Thyroid gland (tissue), 4 donors: ENCODE results near the gene LPIN3. TPM values are rescaled to one million over a fixed set of nuclear protein-coding genes. Genes with fewer than 3 reads are reported as not detected.

Source experiments
- DNase-seq, 2 donors: peaks; one replicate each; pipeline ENCODE4 v3.0.0-alpha.2; 2019
- H3K27ac ChIP-seq, 3 donors: fragments of 200-600 bp; sonication (generic); 1 replicate in 2 of 3; 2 replicates in 1 of 3; pipeline ENCODE4 v1.5.1; 2016 to 2019; ENCODE audit warnings: mild to moderate bottlenecking in 1 of 3, moderate library complexity in 1 of 3
- H3K27me3 ChIP-seq: fragments of 200-600 bp; sonication (generic); one replicate; pipeline ENCODE4 v1.5.1; 2019
- H3K36me3 ChIP-seq, 2 donors: fragments of 200-600 bp; sonication (generic); one replicate each; pipeline ENCODE4 v1.5.1; 2016 to 2019
- H3K4me1 ChIP-seq, 2 donors: fragments of 200-600 bp; sonication (generic); one replicate each; pipeline ENCODE4 v1.5.1; 2017 to 2019
- H3K4me3 ChIP-seq, 3 donors: fragments of 200-600 bp; sonication (generic); replicated peaks in 1 of 3; 1 replicate in 2 of 3; 2 replicates in 1 of 3; pipeline ENCODE4 v1.5.1; 2016; ENCODE audit warnings: mild to moderate bottlenecking in 1 of 3
- H3K9me3 ChIP-seq: fragments of 200-600 bp; sonication (generic); one replicate; pipeline ENCODE4 v1.5.1; 2017
- CTCF ChIP-seq, 6 experiments: fragments of 200-600 bp in 3 of 6; fragments of 450-650 bp in 3 of 6; sonication (generic) in 3 of 6; IDR thresholded peaks; one replicate each; pipeline ENCODE4 v1.5.1; 2016 to 2019; ENCODE audit warnings: antibody characterized with exemption in 6 of 6, mild to moderate bottlenecking in 2 of 6, inconsistent platforms in 1 of 6, moderate library complexity in 1 of 6
- POLR2A ChIP-seq, 2 donors: fragments of 450-650 bp; IDR thresholded peaks; one replicate each; pipeline ENCODE4 v1.6.1; 2017; ENCODE audit warnings: antibody characterized with exemption in 2 of 2, mild to moderate bottlenecking in 2 of 2, moderate library complexity in 1 of 2
- WGBS, 2 donors: methylation state at CpG; one replicate each; pipeline ENCODE4 v1.1.5; 2017; 5-methylcytosine and 5-hydroxymethylcytosine counted together
- intact Hi-C: fragments of 100-400 bp; cut with DNase I; formaldehyde crosslinking; loops from one replicate; pipeline ENCODE4 v1.15.1; 2023
- total RNA-seq, 4 donors: library from RNA; depleted of rRNA; stranded (reverse); fragments of >200 nt; gene quantifications; one replicate each; pipeline ENCODE4 v1.2.3, GENCODE V29; 2016

LPIN3 gene
- total RNA-seq, 4 donors from 2014 or later: 33.5 to 53.5 (median 42.1) TPM

DNA sequence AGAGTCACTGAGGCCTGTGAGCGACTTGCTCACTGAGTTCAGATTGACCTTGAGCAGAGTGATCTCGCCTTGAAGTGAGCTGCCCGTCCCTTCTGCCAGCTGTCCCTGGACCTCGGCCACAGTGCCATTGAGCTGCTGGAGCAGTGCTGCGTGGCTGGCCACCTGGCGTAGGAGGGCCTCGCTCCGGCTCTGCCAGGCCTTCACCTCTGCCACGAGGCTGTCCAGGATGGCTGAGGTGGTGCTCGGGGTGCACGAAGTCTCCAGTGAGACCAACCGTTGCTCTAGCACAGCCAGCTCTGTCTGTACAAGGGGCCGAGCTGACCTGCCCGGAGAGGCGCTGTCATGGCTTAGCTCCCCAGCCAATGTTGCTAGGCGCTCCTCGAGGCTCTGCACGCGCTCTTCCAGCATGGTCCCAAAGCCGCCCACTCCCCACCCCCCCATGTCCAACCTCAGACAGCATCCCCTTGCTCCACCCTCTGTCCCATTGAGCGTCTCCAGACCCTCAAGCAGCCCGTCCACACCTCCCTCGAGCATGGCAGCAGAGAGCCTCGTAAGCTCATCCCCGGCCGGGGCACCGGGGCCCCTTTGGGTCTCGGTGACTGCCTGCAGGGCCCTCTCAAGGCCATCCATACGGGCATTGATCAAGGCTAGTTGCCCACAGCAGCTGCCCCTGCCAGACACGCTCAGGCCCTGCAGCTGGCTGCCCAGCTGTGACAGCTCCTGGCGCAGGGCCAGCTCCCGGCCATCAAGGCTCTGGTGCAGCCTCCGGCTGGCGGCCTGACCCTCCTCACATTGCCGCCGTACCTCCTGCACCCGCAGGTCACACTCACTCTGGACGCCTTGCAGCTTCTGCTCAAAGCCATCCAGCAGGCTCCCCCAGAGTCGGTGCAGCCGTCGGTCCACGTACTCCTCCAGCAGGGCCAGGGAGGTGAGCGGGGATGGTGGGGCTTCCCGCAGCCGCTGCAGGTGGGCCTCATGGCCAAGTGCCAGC is 21.4 kb downstream of the LPIN3 start:
- WGBS, 2 donors: 61 to 69% methylated on average over 25 to 30 of the region's 45 CpGs
- no peak overlapping the region for H3K27ac ChIP-seq
- peaks cover 0 to 7% of the 10 kb centered on the region in 2 donors for H3K36me3 ChIP-seq
- DNase-seq: peak; percentile 70 to 82
- TF ChIP-seq POLR2A (IDR thresholded peaks at IDR 0.05) (no peak), CTCF (IDR thresholded peaks at IDR 0.05) (no peak)
- peaks cover 14% of the 10 kb centered on the region for H3K27me3 ChIP-seq
- no peaks in the 10 kb centered on the region for H3K9me3 ChIP-seq
- intact Hi-C loops: no loop called here
- H3K4me3 ChIP-seq: no peak overlapping the region
- H3K4me1 ChIP-seq: peaks cover 5 to 27% of the 10 kb centered on the region in 2 donors

- H3K27ac ChIP-seq: no peak overlapping the region
- no peaks in the 10 kb centered on the region for H3K9me3 ChIP-seq
- no peak for DNase-seq
- intact Hi-C loops: no loop called here
- peaks cover 14% of the 10 kb centered on the region for H3K27me3 ChIP-seq
- H3K4me1 ChIP-seq: peaks cover 5 to 27% of the 10 kb centered on the region in 2 donors
- H3K36me3 ChIP-seq: peaks cover 0 to 3% of the 10 kb centered on the region in 2 donors
- no peak overlapping the region for H3K4me3 ChIP-seq
- TF ChIP-seq POLR2A (IDR thresholded peaks at IDR 0.05) (no peak), CTCF (IDR thresholded peaks at IDR 0.05) (no peak)
- WGBS, 2 donors: 79 to 90% methylated on average over 5 of the region's 5 CpGs
These were observed 22.1 kb downstream of the LPIN3 start for GRCh38 chr20:41362748-41363140.

DNA sequence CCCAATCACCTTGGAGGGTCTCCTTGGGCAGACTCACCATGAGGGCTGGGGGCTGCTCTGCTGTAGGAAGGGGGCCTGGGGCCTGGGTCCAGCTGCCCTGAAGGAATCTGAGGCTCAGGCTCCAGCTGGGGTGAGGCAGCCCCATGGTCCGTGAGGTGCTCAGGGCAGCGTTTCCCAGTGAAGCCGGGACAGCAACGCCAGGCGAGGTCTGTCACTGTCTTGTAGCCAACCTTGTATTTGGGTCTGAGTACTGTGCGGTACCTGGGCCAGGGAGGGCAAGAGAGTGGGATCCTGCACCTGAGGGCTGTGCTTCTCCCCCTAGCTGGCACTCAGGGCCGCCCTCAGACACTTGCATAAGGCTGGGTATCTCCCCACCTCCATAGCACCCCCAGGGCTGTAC is 23.0 kb downstream of the LPIN3 start:
- Histone ChIP-seq H3K4me1 (peaks cover 5 to 26% of the 10 kb centered on the region in 2 donors), H3K27me3 (peaks cover 14% of the 10 kb centered on the region), H3K27ac (no peak overlapping the region), H3K36me3 (no peaks in the 10 kb centered on the region), H3K9me3 (no peaks in the 10 kb centered on the region), H3K4me3 (no peak overlapping the region)
- 95 to 100% methylated on average over 2 to 6 of the region's 7 CpGs for WGBS, 2 donors
- TF ChIP-seq POLR2A (IDR thresholded peaks at IDR 0.05): no peak
- no peak for TF ChIP-seq CTCF (IDR thresholded peaks at IDR 0.05)
- no peak for DNase-seq
- intact Hi-C loops: no loop called here

GRCh38 chr20:41364236-41364855 is 23.7 kb downstream of the LPIN3 start:
- TF ChIP-seq CTCF (IDR thresholded peaks at IDR 0.05): no peak
- no peak for TF ChIP-seq POLR2A (IDR thresholded peaks at IDR 0.05)
- Histone ChIP-seq H3K27ac (no peak overlapping the region), H3K9me3 (no peaks in the 10 kb centered on the region), H3K27me3 (peaks cover 14% of the 10 kb centered on the region), H3K36me3 (no peaks in the 10 kb centered on the region), H3K4me3 (no peak overlapping the region), H3K4me1 (peaks cover 5 to 23% of the 10 kb centered on the region in 2 donors)
- 93% methylated on average over 11 to 13 of the region's 13 CpGs for WGBS, 2 donors
- intact Hi-C loops: no loop called here
- DNase-seq: no peak
